HG02588 (cell line): ENCODE measurements around the gene PRR14.

Experiments
- ATAC-seq: cut with Tn5 transposase; IDR thresholded peaks from one replicate; pipeline ENCODE4 v1.9.1; 2021; ENCODE audit warnings: mild to moderate bottlenecking, moderate library complexity; ENCODE audit not compliant: unreplicated experiment

PRR14 gene

GRCh38 chr16:30650369-30651123 lies at the start of gene PRR14:
Gene PRR14, plus strand, starts transcription at chr16:30650960. Its CDS starts 686 bp downstream, at chr16:30651646.
- peak; percentile 76 for ATAC-seq

- ATAC-seq: no peak
Observed at GRCh38 chr16:30601966-30602365, 48.8 kb upstream of the PRR14 start.

- ATAC-seq: no peak
Observed at GRCh38 chr16:30602616-30603277, 48.0 kb upstream of the PRR14 start.

GRCh38 chr16:30603945-30604315 lies 46.8 kb upstream of the PRR14 start:
- ATAC-seq: no peak

GRCh38 chr16:30604316-30604947 lies 46.3 kb upstream of the PRR14 start:
- no peak for ATAC-seq

GRCh38 chr16:30605158-30605557 lies 45.6 kb upstream of the PRR14 start:
- no peak for ATAC-seq

- ATAC-seq: no peak
Observed at GRCh38 chr16:30606004-30606403, 44.8 kb upstream of the PRR14 start.

GRCh38 chr16:30609002-30609925 lies 41.5 kb upstream of the PRR14 start:
- ATAC-seq: peak; percentile 18

GRCh38 chr16:30609926-30610839 lies 40.6 kb upstream of the PRR14 start, which contains the start of gene ZNF689:
Gene ZNF689, minus strand, starts transcription at chr16:30610389. Its CDS starts 348 bp downstream, at chr16:30610041.
- peak; percentile 89 for ATAC-seq

GRCh38 chr16:30615358-30616091 lies 35.2 kb upstream of the PRR14 start:
- no peak for ATAC-seq

- ATAC-seq: no peak
Observed at GRCh38 chr16:30619202-30619601, 31.6 kb upstream of the PRR14 start.

GRCh38 chr16:30619638-30620037 lies 31.1 kb upstream of the PRR14 start:
- no peak for ATAC-seq

GRCh38 chr16:30620169-30620568 lies 30.6 kb upstream of the PRR14 start:
- no peak for ATAC-seq

- ATAC-seq: no peak
Observed at GRCh38 chr16:30621765-30622164, 29.0 kb upstream of the PRR14 start.

GRCh38 chr16:30622455-30623032 lies 28.2 kb upstream of the PRR14 start:
- no peak for ATAC-seq

- no peak for ATAC-seq
Observed at GRCh38 chr16:30623536-30624283, 27.1 kb upstream of the PRR14 start.

GRCh38 chr16:30626236-30626635 lies 24.5 kb upstream of the PRR14 start:
- no peak for ATAC-seq
